GM18951 (cell line): ENCODE data around the gene RFLNA.

Source experiments
- POLR2A ChIP-seq: IDR thresholded peaks from 4 replicates; pipeline ENCODE4 v1.6.1; 2011; ENCODE audit warnings: mild to moderate bottlenecking; ENCODE audit not compliant: insufficient read length, insufficient read depth; ENCODE audit errors: extremely low read depth
- in situ Hi-C: fragments of 300-500 bp; cut with MboI; formaldehyde crosslinking; loops from one replicate; pipeline ENCODE4 v1.12.0; 2022; ENCODE audit warnings: low sequenced_read_pairs, mixed read lengths, inconsistent platforms; ENCODE audit not compliant: unreplicated experiment

Gene RFLNA

DNA sequence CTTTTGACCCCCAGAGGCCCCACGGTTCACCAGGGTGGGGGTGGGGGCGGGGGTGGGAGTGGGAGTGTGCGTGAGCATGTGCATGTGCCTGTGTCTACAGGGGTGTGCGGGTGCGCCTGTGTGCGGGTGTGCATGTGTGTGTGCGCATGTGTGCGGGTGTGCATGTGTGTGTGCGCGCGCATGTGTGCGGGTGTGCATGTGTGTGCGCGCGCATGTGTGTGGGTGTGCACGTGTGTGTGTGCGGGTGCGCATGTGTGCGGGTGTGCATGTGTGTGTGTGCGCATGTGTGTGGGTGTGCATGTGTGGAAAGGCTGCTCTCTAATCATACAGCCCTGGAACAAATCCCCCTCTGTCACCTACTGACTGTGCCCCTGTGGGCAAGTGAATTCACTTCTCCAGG, 38.8 kb downstream of the RFLNA start:
- in situ Hi-C loops: no loop called here
- TF ChIP-seq POLR2A: no peak

GRCh38 chr12:124334266-124334665, 39.4 kb downstream of the RFLNA start:
- in situ Hi-C loops: no loop called here
- TF ChIP-seq POLR2A: no peak

GRCh38 chr12:124334976-124335375, 40.1 kb downstream of the RFLNA start:
- in situ Hi-C loops: no loop called here
- no peak for TF ChIP-seq POLR2A

DNA sequence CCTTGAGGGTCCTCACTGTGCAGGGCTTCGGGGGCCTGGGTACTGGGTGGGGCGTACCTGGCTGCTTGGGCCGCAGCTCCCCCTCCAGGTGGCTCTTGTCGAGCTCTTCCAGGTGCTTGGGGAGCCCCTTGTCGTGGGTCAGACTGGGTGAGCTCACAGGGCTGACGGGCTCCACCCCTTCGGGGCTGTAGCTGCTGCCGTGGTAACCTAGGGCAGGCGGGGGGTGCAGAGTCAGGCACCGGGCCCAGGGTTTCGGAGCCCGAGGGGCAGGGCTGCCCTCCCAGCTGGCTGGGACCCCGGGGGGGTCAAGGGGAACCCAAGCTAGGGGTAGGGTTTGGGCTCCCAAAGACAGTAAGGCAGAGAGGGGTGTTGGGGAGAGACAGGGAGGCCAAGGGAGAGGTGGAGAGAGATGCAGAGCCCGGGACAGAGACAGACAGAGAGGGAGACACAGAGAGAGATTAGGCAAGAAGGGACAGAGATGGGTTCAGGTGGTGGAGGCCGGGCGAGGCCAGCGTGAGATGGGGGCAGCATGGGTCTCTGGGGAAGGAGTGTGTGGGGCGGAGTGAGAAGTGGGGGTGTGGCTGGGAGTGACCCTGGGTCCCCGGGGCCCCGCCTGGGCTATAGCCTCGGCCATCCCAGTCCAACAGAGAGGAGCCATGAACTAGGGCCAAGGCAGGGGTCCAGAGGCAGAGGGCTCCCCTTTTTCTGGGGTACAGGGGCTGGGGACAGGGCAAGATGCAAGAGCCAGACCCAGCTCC, 40.7 kb downstream of the RFLNA start:
- in situ Hi-C loops: no loop called here
- no peak for TF ChIP-seq POLR2A

DNA sequence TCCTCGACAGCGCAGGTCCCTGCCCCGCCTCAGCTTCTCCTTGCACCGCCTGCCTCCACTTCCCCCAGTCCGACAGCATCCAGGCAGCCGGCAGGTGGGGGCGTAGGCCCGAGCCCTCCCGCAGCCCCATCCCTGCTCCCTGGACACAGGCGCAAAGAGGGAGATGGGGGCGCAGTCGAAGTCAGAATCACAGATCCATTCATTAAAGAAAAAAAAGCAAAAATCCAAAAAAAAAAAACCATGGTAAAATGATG, 41.2 kb downstream of the RFLNA start:
- in situ Hi-C loops: no loop called here
- TF ChIP-seq POLR2A: no peak

DNA sequence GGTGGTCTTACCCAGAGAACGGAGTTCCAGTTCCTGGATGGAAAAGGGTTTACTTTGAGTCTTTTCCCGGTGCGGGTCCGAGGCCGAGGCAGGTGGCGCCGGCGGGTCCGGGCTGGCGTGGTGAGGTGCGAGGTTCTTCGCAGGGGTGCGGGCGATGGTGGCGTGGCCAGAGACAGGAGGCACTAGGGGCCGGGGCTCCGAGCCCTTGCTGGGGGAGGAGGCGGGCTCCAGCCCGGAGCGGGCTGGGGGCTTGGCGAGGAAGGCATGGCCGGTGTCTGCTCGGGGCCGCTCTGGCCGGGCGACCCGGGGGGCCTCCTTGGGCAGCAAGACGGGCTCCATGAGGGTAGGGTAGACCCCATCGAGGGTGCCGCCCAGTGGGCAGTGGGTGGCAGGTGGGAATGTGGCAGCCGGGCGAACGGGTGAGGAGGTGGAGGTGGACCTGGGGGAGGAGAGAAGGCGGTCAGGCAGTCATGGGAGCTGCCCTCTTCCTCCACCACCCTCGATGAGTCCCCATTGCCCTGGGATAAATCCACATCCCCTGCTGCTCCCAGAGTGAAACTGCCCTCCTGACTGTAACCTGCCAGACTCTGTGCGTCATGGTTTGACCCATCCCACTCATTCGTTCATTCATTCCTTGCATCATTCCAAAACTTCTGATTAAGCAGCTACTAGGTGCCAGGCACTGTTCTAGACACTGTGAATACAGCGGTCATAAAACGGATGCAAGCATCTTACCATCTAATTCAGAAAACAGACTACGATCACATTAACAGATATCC, 42.0 kb downstream of the RFLNA start:
- no peak for TF ChIP-seq POLR2A
- in situ Hi-C loops: no loop called here

DNA sequence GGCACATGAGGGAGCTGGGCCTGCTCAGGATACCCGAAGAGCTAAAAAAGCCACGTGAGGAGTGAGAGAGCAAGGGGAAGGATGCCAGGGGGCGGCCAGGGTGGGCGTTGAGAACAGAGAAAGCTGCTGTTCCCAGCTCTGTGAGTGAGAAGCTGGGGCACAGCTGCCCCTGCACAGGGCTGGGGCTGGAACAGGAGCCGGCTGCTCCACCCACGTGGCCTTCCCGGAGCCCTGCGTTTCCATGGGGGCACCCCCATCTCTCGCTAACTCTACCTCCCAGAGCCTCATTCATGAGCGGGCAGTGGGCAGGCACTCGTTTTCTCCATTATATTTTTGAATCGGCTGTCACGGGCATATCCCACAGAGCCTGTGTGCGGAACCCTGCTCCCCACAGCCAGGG, 42.7 kb downstream of the RFLNA start:
- in situ Hi-C loops: no loop called here
- TF ChIP-seq POLR2A: no peak

DNA sequence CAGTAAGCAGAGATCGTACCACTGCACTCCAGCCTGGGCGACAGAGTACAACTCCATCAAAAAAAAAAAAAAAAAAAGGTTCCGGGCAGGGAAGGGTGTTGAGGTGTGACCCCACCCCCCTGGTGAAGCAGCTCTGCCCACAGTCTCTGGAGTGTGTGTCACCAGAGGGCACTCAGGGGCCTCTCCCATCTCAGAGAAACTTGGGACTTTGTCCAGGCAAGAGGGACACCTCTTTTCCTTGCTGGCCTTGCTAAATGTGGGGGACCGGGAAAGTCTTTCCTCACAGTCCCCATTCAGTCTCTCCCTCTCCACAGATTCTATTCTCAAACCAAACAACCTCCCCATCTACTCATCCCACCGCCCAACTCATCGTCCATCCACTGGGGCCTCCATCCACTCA, 43.6 kb downstream of the RFLNA start:
- TF ChIP-seq POLR2A: no peak
- in situ Hi-C loops: no loop called here

- TF ChIP-seq POLR2A: no peak
- in situ Hi-C loops: no loop called here
These were observed 44.1 kb downstream of the RFLNA start for GRCh38 chr12:124338876-124339603.

GRCh38 chr12:124340080-124340900, 45.4 kb downstream of the RFLNA start:
- TF ChIP-seq POLR2A: no peak
- in situ Hi-C loops: no loop called here

DNA sequence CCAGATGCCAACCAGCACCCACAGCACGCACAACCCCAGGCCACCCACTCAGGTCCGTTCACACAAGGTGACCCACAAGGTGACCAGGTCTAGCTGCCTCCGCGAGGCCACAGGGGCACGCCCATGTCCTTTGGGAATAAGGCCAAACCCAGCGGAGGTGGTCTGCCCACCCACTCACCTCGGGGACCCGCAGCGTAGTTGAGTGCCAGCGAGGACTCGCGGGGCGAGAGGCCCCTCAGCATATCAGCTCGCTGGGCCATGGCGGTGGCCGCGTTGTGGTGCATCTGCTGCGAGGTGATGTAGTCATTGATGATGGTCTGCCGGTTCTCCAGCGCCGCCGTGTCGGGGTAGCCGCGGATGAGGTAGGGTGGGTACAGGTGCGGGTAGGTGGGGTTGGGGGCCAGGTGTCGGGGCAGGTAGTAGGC, 46.8 kb downstream of the RFLNA start:
- in situ Hi-C loops: no loop called here
- no peak for TF ChIP-seq POLR2A

DNA sequence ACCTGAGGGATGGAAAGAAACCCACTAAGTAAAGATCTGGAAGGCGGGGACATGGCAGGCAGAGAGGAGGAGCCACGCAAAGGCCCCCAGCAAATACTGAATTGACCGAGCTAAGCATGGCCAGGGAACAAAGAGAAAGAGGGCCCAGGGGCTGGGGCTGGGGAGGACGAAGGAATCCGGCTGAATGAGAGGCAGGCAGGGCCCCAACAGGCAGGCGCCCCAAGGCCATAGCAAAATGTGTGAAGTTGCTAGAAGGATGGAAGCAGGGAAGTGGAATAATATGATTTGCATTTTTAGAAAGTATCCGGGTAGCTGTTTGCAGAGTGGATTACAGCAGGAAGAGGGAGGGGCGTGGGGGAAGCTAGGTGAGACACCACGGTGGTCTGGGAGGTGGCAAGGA, 49.1 kb downstream of the RFLNA start:
- in situ Hi-C loops: no loop called here
- no peak for TF ChIP-seq POLR2A

DNA sequence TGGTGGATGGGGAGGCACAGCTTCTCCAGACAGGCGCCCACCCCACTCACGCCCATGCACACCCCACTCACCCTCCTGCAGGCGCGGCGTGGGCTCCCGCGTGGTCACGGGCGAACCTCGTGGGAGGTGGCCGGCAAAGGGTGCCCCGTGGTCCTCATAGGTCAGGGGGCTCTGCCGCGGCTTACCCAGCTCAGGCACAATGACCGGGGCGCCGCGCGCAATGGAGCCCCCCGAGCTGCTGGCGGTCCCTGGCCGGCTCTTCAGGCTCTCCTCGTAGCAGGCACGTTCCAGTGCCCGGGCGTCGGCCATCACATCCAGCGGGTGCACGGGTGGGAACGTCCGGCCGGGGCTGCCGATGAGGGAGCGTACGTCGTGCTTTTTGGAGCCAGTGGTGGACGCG, 49.6 kb downstream of the RFLNA start:
- TF ChIP-seq POLR2A: no peak
- in situ Hi-C loops: no loop called here

DNA sequence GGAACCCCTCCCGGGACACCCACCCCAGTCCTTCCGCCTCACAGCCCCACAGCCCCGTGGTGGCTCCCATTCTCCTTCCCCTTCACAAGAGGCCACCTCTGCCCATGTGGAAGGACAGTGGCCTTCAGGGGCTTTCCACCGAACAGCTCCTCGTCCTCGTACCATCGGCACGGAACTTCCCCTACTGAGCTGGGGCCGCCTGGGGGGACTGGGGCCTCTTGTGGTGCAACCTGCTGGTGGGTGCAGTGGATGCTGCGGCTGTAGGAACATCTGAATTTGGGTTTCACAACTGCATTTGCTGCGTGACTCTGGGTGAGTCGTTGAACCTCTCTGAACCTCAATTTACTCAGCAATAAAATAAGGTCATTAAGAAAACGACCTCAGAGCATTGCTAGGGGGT, 50.9 kb downstream of the RFLNA start:
- no peak for TF ChIP-seq POLR2A
- in situ Hi-C loops: no loop called here
